GM19438 (cell line): ENCODE measurements around the gene MFAP2.
"Not testable (repeated sequence)": the region's sequence is repeated elsewhere in the genome, so short reads cannot be mapped to it uniquely, and the experiment has no call there.

ENCODE experiments used
- ATAC-seq: cut with Tn5 transposase; IDR thresholded peaks from one replicate; pipeline ENCODE4 v1.9.1; 2021; ENCODE audit warnings: low read depth; ENCODE audit not compliant: unreplicated experiment

The MFAP2 gene

DNA sequence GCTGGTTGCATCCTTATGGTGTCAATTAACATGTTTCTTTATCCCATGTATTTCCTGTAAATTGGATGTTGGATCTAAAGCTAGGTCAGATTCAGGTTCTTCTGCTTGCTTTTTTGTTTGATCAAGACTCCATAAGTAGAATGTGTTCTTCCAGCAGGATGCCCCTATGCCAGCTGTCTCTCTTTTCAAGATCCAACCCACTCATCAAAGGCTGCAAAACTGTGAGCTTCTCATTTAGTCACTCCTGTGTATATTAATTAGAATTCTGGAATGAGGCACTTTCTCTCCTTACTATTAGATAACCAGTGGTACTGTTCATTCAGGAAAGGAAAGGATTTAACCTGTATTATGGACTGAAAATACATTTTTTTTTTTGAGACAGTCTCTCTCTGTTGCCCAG lies 46.5 kb downstream of the MFAP2 start:
- ATAC-seq = not testable (repeated sequence)

DNA sequence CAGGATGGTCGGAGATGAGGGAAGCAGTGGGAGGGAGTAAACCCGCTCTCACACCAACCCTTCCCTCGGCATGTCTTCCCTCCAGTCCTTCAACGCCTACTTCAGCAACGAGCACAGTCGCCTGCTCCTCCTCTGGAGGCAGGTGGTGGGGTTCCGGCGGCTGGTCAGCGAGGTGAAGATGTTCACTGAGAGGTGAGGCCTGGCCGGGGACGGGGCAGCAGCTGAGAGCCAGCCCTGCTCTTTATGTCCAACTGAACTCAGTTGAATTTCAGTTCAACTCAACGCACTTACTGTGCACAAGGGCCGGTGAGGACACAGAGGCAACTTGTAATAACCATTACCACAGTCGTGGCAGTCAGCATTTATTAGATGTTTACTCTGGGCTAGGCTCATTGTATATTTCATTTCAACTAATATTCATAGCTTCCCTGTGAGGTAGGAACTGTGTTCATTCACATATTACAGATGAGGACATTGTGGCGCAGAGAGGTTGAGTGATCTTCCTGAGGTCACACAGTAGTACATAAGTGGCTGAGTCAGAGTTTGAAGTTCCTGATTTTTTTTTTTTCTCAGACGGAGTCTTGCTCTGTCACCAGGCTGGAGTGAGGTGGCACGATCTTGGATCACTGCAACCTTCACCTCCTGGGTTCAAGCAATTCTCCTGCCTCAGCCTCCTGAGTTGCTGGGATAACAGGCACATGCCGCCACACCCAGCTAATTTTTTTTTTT lies 49.0 kb downstream of the MFAP2 start:
- ATAC-seq = not testable (repeated sequence)

DNA sequence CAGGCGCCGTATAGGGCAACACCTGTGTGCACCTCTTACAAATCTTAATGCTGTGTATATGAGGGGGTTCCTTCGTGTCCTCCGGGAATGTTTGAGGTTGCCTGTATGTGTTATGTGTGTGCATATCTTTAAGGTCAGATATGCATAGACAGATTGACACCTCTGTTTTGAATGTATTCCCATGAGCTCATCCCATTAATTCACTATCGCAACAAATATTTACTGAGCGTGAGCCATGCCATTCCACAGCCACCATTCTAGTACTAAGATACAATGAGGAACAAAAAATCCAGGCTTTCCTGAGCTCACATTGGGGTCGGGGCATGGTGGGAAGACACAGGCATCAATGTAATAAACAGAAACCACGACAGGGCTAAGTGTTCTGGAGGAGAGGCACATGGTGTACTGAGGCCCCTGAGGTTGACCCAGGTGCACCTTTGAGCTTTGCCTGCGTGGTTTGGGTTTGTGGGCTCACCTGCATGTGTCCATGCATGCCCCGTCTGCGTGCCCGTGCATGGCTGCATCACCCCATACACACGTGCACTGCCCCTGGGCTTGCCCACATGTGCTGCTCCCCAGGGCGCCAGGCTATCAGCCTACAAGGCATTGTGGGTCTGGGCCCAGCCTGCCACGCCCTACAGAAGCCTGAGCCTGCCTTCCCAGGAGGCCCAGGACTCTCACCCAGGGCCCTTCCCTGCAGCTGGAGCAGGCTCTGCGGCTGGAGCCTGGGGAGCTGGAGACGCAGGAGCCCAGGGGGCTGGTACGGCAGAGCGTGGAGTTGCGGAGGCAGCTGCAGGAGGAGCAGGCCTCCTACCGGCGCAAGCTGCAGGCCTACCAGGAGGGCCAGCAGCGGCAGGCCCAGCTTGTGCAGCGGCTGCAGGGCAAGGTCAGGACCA lies 51.0 kb downstream of the MFAP2 start:
- not testable (repeated sequence) for ATAC-seq

DNA sequence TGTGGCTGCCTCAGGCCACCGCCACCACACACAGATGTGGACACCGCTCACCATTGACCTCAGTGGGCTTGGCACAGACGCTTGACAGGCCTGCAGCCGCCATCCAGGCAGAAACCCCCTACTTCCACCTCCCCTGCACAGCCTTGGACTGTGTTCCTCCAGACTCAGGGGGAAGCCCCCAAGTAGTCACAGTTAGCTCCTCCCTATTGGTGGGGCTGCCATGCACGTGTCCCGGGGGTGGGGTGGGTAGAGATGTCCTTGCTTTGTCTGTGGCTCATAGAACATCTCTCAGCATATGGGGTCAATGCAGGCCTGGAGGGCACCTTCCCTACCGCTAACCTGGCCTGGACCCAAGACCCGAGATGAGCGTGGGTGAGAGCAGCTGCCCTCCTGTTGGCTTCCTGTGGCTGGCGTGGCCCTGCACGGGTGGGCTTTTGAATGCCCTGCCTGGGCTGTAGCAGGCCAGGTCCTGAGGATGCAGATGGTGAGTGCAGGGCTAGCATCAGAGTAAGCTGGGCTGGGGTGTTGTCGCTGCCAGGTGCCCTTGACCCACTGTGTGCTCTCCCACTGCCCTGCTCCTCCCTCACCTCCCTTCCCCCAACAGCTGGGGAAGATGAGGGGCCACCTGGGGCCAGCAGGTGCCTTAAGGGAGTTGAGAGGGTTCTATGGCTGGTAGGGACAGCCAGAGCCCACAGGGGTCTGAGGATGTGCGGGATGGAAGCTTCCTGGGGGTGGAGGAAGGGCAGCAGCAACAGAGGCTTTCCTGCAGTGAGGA lies 52.5 kb downstream of the MFAP2 start:
- no peak for ATAC-seq

DNA sequence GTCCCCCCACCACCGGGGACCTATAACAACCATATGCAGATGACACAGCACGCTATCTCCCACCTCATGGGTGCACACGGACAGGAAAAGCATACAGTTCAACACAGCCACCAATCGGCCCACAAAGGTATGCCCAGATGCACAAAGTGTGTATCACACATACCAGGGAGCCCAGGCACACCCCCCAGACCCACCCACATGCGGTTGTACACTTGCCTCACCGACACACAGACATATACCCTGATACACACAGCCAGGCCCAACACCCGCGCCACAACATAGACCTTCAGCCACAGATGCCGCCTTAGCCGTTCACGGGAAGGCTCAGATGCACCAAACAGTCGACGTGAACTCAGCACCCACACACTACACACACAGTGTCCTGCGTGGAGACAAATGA lies 53.2 kb downstream of the MFAP2 start:
- ATAC-seq = no peak

DNA sequence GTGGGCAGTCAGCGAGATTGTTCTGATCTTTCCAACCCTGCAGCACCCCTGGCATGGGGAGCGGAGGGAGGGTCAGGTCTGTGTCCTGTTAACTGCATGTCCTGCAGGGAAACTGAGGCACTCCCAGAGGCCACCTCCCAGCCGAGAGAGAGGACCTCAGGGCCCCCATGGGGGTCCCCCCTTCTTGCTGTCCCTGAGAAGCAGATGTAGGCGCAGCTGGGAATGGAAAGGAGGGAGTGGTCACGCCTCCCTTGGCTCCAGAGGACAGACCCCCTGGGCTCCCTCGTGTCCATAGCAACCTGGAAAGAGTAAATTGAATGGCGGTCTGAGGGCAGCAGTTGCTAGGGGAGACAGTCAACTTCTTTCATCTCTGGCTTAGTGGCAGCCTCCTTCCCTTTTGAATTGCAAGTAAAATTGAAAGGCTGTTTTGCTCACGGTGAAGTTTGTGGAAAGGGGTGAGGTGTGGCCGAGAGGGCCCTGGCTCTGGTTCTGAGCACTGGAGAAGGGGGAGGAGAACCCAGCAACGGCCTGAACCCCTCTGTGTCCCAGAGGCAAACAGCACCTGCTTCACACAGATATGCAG lies 53.8 kb downstream of the MFAP2 start:
- no peak for ATAC-seq

DNA sequence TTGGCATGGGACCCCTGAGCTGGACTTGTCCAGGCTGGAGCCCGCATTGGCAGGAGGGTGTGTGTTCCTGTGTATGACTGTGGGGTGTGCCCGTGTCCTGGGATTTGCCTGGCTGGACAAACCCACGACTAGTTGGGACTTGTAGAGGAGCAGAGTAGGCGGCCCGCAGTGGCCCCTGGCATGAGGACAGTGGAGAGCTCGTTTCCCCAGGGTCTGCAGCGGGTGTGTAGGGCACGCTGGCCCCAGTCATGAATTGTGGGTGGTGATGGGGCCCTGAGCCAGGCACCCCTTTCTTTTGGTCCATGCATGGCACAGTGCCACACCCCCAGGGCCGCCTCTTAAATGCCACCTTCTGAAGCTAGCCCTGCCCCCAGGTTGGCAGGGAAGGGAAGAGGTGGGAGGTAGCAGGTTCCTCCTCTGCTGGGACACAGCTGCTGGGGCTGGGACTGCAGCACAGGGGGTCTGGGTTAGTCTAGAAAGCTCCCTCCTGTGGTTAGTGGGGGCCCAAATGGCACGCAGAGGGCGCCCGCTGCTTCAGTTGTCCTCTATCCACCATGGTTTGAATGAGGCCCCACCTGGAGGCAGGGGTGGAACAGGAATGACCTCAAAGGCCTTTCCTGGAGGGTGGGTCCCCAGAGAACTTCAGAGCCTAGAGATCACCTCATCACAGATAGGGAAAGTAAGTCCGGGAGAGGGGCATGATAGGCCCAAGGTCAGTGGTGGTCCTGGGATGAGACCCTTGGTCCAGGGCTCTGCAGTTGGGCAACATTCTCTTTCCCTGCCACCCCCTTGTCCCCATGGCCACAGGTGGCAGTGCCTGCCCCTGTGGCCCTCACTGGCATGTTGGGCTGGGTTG lies 54.6 kb downstream of the MFAP2 start:
- ATAC-seq = no peak

DNA sequence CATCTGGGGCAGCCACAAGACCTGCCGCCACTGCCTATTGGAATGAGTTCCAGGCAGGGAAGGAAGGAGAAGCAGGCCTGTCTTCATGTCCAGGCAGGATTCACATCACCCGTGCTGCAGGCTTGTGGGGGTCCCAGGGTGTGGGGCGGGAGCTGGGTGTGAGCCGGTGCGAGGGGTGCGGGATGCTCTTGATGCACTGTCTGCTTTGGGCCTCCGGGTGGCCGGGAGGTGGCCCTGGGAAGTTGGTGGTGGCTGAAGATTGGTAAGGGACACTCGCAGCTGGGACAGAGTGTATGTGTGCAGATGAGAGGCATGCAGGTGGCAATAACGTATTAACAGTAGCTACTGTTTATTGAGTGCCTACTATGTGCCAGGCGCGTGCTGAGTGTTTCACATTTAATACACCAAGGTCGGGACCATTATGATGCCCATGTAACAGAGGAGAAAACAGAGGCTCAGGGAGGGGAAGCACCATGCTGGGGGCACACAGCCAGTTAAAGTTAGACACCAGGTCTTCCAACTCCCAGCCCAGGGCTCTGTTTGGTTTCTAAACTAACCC lies 55.4 kb downstream of the MFAP2 start:
- no peak for ATAC-seq
